ENCODE data around the gene PTPN3. TPM values are rescaled to one million over a fixed set of nuclear protein-coding genes. Genes with fewer than 3 reads are reported as not detected.
A peak's percentile ranks its signal among the peaks of the same experiment; 100 is the strongest.

Gene PTPN3
- polyA plus RNA-seq, 2 of the 4 experiments (the other 2 are of a cell fraction), result 8.9 to 20.3 TPM

DNA sequence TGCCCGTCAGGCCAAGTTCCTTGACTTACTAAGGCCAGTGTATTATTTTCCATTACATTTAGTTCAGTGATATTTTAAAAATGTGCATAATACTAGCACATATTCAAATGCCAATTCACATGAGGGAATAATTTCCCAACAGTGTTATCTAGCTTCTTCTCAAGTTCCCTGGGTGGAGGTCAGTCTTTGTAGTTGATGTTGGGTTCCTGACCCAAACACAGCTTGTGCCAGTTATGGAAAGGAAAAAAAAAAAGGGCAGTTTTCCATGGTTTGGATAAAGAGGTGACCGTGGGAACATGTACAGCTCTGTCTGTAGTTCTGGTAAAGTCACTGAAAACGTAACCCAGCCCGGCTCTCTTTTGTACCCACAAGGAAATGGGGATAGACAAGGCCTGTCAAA lies 11.5 kb upstream of the PTPN3 start:
- Histone ChIP-seq H3K4me2 (no peak overlapping the region), H3K4me3 (no peak overlapping the region), H3K27ac (peak overlapping the region in 1 of 2 experiments; percentile 19; a peak in 1 of 6 replicates), H3K4me1 (peaks cover 26% of the 10 kb centered on the region), H3K9me3 (no peaks in the 10 kb centered on the region)
- ChIA-PET CTCF (interaction anchor here (0.7 to 2.8 kb wide), 4 partner anchors 10 to 69 kb away, joined by 4 to 12 read pairs (median 10); no protein-coding TSS in a partner anchor), POLR2A (no interaction called here)
- ATAC-seq (no peak), FAIRE-seq (no peak), DNase-seq (ENCODE audit: low read depth in 1 of 2, low spot score in 1 of 2) (no peak)
- TF ChIP-seq RAD21 (conservative IDR thresholded peaks at IDR 0.05 in 1 of 2, IDR thresholded peaks at IDR 0.05 in 1 of 2) (no peak), EHMT2 (IDR thresholded peaks at IDR 0.05; ENCODE audit: low read depth) (no peak), CEBPB (IDR thresholded peaks at IDR 0.05) (no peak), FOXS1 (CRISPR knock-in tag; IDR thresholded peaks at IDR 0.05) (no peak), SMC3 (IDR thresholded peaks at IDR 0.05) (no peak), ESRRA (IDR thresholded peaks at IDR 0.05; ENCODE audit: borderline replicate concordance, low read length) (no peak), MYC (IDR thresholded peaks at IDR 0.05; ENCODE audit: borderline replicate concordance, low read length) (no peak), KDM1A (IDR thresholded peaks at IDR 0.05; ENCODE audit: low read depth) (no peak), USF2 (IDR thresholded peaks at IDR 0.05) (no peak)
- TF ChIP-seq, protein P1, sequence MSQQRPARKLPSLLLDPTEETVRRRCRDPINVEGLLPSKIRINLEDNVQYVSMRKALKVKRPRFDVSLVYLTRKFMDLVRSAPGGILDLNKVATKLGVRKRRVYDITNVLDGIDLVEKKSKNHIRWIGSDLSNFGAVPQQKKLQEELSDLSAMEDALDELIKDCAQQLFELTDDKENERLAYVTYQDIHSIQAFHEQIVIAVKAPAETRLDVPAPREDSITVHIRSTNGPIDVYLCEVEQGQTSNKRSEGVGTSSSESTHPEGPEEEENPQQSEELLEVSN (IDR thresholded peaks at IDR 0.05; ENCODE audit: borderline replicate concordance, low read depth), result no peak
- whole genome bisulfite sequencing (ENCODE audit: missing lambda C conversion rate), result 66% methylated on average over 4 of the region's 4 CpGs

GRCh38 chr9:109507421-109507838 lies 9.3 kb upstream of the PTPN3 start:
- Histone ChIP-seq H3K27ac (peak overlapping the region; percentile 57 to 69; a peak in 5 of 6 replicates), H3K4me3 (no peak overlapping the region), H3K4me1 (peaks cover 26% of the 10 kb centered on the region), H3K9me3 (no peaks in the 10 kb centered on the region), H3K4me2 (peak overlapping the region; percentile 57)
- WGBS (ENCODE audit: missing lambda C conversion rate), result 10% methylated on average over 9 of the region's 9 CpGs
- POLR2A ChIA-PET, result interaction anchor here (1.1 kb wide), 1 partner anchor 9 kb away, joined by 3 read pairs; the partner anchor contains the start of gene PTPN3
- ATAC-seq, result peak; percentile 87 to 94
- CTCF ChIA-PET, result interaction anchor here (1.4 kb wide), 1 partner anchor 15 kb away, joined by 3 read pairs; no protein-coding TSS in a partner anchor
- peak; percentile 55 to 81 for DNase-seq (ENCODE audit: low read depth in 1 of 2, low spot score in 1 of 2)
- FAIRE-seq, result no peak
- TF ChIP-seq, protein P1 (IDR thresholded peaks at IDR 0.05; ENCODE audit: borderline replicate concordance, low read depth), result no peak
- TF ChIP-seq POLR2A (IDR thresholded peaks at IDR 0.05; ENCODE audit: low read length) (no peak), SMC3 (IDR thresholded peaks at IDR 0.05) (0 out of 3 replicates have a peak, but pooled peaks have one; percentile 12), SREBF2 (IDR thresholded peaks at IDR 0.05) (no peak), RFX5 (IDR thresholded peaks at IDR 0.05) (no peak), EHF (CRISPR knock-in tag; IDR thresholded peaks at IDR 0.05) (no peak), CEBPB (IDR thresholded peaks at IDR 0.05) (peak; percentile 86 to 89), HOXB5 (CRISPR knock-in tag; IDR thresholded peaks at IDR 0.05) (no peak), NR3C1 (IDR thresholded peaks at IDR 0.05) (no peak), POLR2AphosphoS2 (conservative IDR thresholded peaks at IDR 0.05; ENCODE audit: low read length) (no peak), ZFP36 (IDR thresholded peaks at IDR 0.05; ENCODE audit: borderline replicate concordance, partially characterized antibody) (no peak), FOSL2 (IDR thresholded peaks at IDR 0.05) (peak; percentile 60; the same call in 1 of the 2 replicates), FOSL2 (CRISPR knock-in tag; IDR thresholded peaks at IDR 0.05) (peak; percentile 87), ZSCAN20 (CRISPR knock-in tag; IDR thresholded peaks at IDR 0.05) (no peak), CHD4 (IDR thresholded peaks at IDR 0.05; ENCODE audit: borderline replicate concordance) (no peak), BHLHE40 (IDR thresholded peaks at IDR 0.05; ENCODE audit: low read depth, low read length) (no peak), HOXB13 (CRISPR knock-in tag; IDR thresholded peaks at IDR 0.05; ENCODE audit: low read depth) (no peak), CBX8 (IDR thresholded peaks at IDR 0.05) (no peak), CBX2 (IDR thresholded peaks at IDR 0.05; ENCODE audit: borderline replicate concordance, low read depth) (no peak), REST (IDR thresholded peaks at IDR 0.05) (no peak), ZNF302 (CRISPR knock-in tag; IDR thresholded peaks at IDR 0.05) (no peak)
- TF ChIP-seq, protein P2, sequence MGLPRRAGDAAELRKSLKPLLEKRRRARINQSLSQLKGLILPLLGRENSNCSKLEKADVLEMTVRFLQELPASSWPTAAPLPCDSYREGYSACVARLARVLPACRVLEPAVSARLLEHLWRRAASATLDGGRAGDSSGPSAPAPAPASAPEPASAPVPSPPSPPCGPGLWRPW (IDR thresholded peaks at IDR 0.05), result no peak
- TF ChIP-seq, protein P3, sequence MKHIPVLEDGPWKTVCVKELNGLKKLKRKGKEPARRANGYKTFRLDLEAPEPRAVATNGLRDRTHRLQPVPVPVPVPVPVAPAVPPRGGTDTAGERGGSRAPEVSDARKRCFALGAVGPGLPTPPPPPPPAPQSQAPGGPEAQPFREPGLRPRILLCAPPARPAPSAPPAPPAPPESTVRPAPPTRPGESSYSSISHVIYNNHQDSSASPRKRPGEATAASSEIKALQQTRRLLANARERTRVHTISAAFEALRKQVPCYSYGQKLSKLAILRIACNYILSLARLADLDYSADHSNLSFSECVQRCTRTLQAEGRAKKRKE (CRISPR knock-in tag; IDR thresholded peaks at IDR 0.05; ENCODE audit: low read depth), result no peak
